GM13977 (cell line): ENCODE data around the gene HOXC10.

Experiments used
- DNase-seq: peaks from one replicate; pipeline ENCODE4 v3.0.0; 2012; ENCODE audit warnings: low spot score
- CTCF ChIP-seq: IDR thresholded peaks from 2 replicates; pipeline ENCODE4 v1.5.1; 2012; ENCODE audit warnings: mild to moderate bottlenecking, control low read depth; ENCODE audit not compliant: insufficient read depth; ENCODE audit errors: extremely low read depth, missing control alignments
- in situ Hi-C: fragments of 300-500 bp; cut with MboI; formaldehyde crosslinking; loops from one replicate; pipeline ENCODE4 v1.12.0; 2022; ENCODE audit warnings: low sequenced_read_pairs, low pct_unique_long_range_greater_than_20kb, mixed read lengths, inconsistent platforms; ENCODE audit not compliant: unreplicated experiment

HOXC10 gene

DNA sequence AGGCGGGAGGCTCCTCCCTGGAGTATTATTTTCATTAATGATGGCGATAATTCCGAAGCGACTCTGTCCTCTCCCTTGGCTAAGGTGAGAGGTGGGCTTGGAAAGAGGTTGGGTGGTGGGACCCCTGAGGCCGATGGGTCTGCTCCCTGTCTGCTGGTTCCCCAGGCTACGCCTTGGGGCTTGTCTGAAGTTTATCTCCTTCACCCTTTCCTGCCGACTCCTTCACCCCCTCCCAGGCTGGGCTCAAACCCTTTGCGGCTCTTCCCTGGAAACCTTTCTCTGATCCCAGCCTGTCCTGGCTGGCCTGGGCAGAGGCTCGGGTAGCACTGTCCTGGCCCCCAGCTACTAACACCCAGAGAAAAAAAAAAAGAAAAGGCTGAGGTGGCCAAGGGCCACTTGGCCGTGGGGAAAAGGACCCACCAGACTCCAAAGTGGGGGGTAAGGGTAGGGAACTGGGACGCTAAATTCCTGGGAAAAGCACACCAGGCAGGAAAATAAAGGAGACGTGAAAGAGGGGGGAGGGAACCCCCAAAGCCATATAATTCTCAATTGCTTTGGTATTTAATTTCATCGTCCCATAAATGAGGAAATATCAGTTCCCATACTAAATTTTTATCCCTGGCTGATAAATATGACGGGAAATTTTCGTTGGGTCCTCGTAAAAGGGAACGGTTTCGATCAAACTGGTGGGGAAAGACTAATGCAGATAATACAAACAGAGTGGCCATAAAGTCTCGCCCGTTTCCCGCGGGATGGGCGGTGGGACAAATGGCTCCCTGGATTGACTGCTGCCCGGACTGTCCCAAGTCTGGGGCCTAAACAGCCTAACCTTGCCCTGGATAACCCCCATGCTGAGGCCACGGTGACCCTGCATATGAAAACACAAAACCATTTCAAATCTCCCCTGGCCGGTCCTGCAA is 2.0 kb upstream of the HOXC10 start:
- in situ Hi-C loops, result no loop called here
- DNase-seq, result no peak
- no peak for TF ChIP-seq CTCF

GRCh38 chr12:53983568-53983949 is 1.4 kb upstream of the HOXC10 start:
- in situ Hi-C loops, result no loop called here
- no peak for TF ChIP-seq CTCF
- DNase-seq, result no peak

DNA sequence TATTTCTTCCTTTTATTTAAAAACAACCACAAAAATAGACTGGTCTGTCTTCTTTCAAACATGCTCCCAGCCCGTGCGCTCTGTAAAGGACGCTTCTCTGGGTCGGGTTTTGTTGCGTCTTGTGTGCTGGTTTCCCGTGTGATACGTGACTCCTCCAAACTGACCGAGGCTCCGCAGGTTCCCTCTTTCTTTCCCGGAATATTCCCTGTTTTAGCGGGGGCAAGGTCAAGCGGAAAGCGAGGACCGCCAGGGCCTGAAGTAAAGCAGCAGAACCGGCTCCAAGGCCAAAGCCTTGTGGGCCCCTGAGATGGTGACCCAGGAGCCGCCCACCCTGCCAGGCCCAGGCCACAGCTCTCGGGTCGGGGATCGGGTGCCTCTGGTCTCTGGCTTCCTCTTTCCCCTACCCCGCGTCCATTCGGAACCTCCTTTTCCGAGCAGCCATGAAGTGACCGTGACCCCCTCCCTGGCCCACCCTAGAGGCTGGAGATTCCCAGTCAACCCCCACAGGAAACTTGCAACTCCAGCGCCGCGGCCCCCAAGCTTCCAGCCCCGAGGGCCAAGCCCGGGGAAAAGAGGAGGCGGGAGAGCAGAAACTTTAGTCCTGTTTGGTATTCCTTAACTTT is 885 bp upstream of the HOXC10 start:
- no peak for TF ChIP-seq CTCF
- in situ Hi-C loops, result no loop called here
- no peak for DNase-seq

DNA sequence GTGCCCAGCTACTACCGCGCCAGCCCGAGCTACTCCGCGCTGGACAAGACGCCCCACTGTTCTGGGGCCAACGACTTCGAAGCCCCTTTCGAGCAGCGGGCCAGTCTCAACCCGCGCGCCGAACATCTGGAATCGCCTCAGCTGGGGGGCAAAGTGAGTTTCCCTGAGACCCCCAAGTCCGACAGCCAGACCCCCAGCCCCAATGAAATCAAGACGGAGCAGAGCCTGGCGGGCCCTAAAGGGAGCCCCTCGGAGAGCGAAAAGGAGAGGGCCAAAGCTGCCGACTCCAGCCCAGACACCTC is 697 bp downstream of the HOXC10 start:
- no peak for DNase-seq
- TF ChIP-seq CTCF, result no peak
- in situ Hi-C loops, result no loop called here

DNA sequence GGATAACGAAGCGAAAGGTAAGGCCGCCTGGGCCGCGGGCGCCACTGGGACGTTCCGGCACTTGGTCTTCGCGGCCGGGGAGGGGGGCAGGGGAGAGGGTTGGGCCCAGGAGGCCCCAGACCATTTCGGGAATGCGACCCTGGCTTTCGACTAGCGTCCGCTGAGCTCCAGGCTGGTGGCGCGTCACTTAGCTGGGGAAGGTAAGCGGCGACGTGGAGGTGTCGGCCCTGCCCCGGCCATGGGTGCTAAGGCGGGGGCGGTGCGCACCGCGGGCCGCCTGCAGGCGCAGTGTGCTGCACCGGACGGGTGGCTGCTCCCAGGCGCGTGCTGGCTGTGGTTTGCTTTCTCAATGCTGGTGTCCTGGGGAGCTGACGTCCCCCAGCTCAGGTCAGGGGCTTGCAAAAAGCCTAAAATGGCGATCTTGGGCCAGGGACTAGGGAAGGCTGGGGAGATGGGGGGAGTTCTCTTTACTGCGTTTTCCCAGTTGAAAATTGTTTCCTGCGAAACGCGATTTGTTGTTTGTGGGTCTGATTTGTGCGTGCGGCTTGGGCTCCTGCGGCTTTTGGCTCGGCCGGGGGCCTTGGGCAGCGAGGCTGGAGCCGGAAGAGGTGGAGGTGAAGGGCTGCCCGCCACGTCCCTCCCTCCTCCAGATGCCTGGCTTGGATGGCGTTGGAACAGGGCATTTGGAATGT is 1.2 kb downstream of the HOXC10 start:
- in situ Hi-C loops, result no loop called here
- TF ChIP-seq CTCF, result no peak
- no peak for DNase-seq

DNA sequence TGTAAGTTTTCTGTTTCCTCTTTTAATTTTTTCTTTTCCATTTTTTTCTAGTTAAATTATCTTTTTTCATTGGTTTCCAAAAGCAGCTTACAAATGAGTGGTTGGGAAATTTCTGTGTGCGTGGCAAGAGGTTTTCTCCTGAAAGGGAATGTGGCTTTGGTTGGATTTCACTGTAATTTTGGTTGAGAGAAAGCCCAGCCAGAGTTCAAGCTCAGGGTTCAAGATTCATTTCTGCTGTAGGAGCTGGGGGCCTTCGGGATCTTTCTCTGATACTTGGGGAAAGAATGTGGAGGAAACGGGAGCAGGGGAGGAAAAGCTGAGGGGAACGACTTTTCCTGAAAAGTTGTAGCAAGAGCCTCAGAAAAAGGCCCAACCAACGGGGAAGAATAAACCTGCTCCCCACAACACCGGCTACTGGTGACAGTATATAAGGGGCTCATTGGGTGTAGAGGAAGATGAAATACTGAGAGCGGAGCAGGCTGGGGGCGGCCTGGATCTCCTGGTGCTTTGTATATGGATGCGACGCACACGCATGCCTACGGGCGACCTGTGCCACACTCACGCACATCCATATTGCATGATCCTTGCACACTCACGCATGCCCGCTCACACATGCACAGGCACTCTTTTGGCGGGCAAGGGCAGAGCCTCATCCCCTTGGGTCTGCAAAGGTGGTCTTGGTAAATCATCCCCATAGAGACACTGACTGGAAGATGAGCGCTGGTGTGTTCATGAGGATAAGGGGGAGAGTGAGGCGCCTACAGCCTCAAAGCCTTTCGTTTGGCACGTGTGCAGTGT is 1.9 kb downstream of the HOXC10 start:
- in situ Hi-C loops, result no loop called here
- no peak for DNase-seq
- TF ChIP-seq CTCF, result no peak
